Measurements from ENCODE around the gene CD1C.
"Not testable (repeated sequence)": the region's sequence is repeated elsewhere in the genome, so short reads cannot be mapped to it uniquely, and the experiment has no call there.

The CD1C gene

GRCh38 chr1:158333405-158334155 lies 43.9 kb downstream of the CD1C start:
- Mint-ChIP-seq H3K27me3 (peaks cover 11% of the 10 kb centered on the region), H3K4me1 (peaks cover 23% of the 10 kb centered on the region), H3K36me3 (no peaks in the 10 kb centered on the region), H3K27ac (no peak overlapping the region), H3K4me3 (no peak overlapping the region), H3K9me3 (no peaks in the 10 kb centered on the region)
- CTCF ChIA-PET: no interaction called here
- no peak for DNase-seq

DNA sequence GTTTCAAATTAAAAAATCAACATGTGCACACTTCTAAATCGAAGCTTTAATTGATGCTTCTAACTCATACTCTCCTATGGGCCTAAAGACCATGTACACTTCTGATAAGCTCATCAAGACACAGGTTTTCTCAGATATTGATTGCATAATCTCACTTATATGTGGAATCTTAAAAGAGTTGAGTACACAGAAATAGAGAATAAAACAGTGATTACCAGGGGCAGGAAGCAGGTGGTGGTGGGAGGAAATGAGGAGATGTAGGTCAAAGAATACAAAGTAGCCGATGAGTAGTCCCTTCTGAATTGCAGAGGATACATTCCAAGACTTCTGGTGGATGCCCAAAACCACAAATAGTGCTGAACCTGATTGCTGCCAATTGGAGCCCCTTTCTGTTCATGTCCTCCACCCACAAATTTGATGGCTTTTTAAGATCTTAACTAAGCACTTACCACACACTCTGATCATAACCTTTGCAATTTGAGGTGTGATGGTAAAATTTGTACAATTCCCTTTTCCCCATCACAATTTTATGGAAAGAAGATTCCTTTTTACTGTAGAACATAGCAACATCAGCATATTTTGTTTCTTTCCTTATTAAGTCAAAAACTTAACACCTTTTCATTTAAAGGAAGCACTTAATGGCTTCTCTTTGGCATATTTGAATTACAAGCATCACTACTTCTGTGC lies 44.9 kb downstream of the CD1C start:
- DNase-seq: no peak
- Mint-ChIP-seq H3K27me3 (peaks cover 7% of the 10 kb centered on the region), H3K4me3 (no peak overlapping the region), H3K4me1 (peaks cover 23% of the 10 kb centered on the region), H3K27ac (no peak overlapping the region), H3K9me3 (no peaks in the 10 kb centered on the region), H3K36me3 (no peaks in the 10 kb centered on the region)
- CTCF ChIA-PET: no interaction called here

DNA sequence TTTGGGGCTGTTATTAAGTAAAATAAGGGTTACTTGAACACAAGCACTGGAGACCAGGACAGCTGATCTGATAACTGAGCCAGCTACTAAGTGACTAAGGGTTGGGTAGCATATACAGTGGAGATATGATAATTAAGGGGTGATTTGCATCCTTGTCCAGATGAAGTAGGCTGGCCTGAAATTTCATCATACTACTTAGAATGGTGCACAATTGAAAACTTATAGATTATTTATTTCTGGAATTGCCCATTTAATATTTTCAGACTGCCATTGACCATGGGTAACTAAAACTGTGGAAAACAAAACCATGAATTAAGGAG lies 45.5 kb downstream of the CD1C start:
- CTCF ChIA-PET: no interaction called here
- Mint-ChIP-seq H3K9me3 (peaks cover under 1% of the 10 kb centered on the region), H3K27me3 (peaks cover 7% of the 10 kb centered on the region), H3K4me1 (peaks cover 23% of the 10 kb centered on the region), H3K27ac (no peak overlapping the region), H3K36me3 (no peaks in the 10 kb centered on the region), H3K4me3 (no peak overlapping the region)
- DNase-seq: no peak

DNA sequence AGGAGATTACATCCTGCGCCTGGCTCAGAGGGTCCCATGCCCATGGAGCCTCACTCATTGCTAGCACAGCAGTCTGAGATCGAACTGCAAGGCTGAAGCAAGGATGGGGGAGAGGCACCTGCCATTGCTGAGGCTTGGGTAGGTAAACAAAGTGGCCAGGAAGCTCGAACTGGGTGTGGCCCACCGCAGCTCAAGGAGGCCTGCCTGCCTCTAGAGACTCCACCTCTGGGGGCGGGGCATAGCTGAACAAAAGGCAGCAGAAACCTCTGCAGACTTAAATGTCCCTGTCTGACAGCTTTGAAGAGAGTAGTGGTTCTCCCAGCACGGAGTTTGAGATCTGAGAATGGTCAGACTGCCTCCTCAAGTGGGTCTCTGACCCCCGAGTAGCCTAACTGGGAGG lies 46.7 kb downstream of the CD1C start:
- CTCF ChIA-PET: interaction anchor here (0.8 kb wide), 1 partner anchor 133 kb away, joined by 3 read pairs; no protein-coding TSS in a partner anchor
- not testable (repeated sequence) for H3K27me3 Mint-ChIP-seq, H3K36me3 Mint-ChIP-seq, H3K4me3 Mint-ChIP-seq, H3K27ac Mint-ChIP-seq, H3K9me3 Mint-ChIP-seq
- H3K4me1 Mint-ChIP-seq: peaks cover 23% of the 10 kb centered on the region
- peak; percentile 57 for DNase-seq
